Epithelial cell of esophagus (primary cell): ENCODE measurements around the gene POTEC.
"Not testable (repeated sequence)": the region's sequence is repeated elsewhere in the genome, so short reads cannot be mapped to it uniquely, and the experiment has no call there.

Experiments
- DNase-seq: peaks from one replicate; pipeline ENCODE4 v3.0.0; 2010; ENCODE audit warnings: low read depth
- H3K4me3 ChIP-seq: 2 replicates; pipeline ENCODE4 v1.5.1; 2011; ENCODE audit warnings: mild to moderate bottlenecking, low read length, control low read depth
- TF ChIP-seq, protein P1 (sequence below): IDR thresholded peaks from 2 replicates; pipeline ENCODE4 v1.5.1; 2011; ENCODE audit warnings: low read depth, mild to moderate bottlenecking, low read length, control low read depth, inconsistent platforms; ENCODE audit not compliant: insufficient read depth; ENCODE audit errors: missing control alignments

The POTEC gene

GRCh38 chr18:14543446-14543964, at the start of gene POTEC:
Gene POTEC, minus strand, starts transcription at chr18:14543600. Its CDS starts 454 bp downstream, at chr18:14543146.
- not testable (repeated sequence) for H3K4me3 ChIP-seq, DNase-seq

DNA sequence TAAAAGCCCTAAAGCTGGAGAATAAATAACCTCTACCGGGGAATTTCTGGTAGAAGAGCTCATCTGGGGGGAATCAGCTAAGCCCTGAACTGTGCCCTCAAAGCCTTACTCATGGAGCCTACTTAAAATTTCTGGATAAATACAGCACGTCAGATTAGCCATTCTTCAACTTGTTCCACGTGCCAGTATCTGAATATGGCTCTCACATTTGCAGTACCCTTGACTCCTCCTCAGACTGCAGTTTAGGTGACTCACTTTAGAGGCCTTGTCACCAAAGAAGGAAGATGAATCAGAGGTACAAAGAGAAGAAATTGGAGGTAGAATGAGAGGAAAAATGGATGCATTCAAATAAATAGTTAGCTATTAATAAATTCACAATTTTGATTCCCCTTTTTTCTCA, 34.6 kb upstream of the POTEC start:
- DNase-seq = no peak

DNA sequence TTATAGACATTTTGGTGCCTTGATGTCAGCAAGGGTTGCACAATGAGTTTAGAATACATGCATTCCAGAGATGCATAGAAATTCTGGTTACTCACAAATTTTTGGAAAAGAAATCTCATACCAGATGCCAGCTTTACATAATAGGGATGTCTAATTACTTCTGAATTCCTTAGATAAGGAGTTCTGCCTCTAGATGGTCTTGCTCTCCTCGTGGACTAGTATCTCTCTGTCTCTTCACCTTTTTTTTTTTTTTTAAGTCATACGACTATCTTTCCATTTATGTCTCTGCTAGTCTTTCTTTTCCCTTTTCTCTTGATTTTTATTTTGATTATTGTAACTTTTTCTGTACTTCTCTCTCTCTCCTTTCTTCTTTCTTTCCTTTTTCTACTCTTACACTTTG, 16.1 kb upstream of the POTEC start:
- not testable (repeated sequence) for DNase-seq, H3K4me3 ChIP-seq

More for the DNA sequence above, 34.6 kb upstream of the POTEC start:
- no peak overlapping the region for H3K4me3 ChIP-seq
- TF ChIP-seq, protein P1, sequence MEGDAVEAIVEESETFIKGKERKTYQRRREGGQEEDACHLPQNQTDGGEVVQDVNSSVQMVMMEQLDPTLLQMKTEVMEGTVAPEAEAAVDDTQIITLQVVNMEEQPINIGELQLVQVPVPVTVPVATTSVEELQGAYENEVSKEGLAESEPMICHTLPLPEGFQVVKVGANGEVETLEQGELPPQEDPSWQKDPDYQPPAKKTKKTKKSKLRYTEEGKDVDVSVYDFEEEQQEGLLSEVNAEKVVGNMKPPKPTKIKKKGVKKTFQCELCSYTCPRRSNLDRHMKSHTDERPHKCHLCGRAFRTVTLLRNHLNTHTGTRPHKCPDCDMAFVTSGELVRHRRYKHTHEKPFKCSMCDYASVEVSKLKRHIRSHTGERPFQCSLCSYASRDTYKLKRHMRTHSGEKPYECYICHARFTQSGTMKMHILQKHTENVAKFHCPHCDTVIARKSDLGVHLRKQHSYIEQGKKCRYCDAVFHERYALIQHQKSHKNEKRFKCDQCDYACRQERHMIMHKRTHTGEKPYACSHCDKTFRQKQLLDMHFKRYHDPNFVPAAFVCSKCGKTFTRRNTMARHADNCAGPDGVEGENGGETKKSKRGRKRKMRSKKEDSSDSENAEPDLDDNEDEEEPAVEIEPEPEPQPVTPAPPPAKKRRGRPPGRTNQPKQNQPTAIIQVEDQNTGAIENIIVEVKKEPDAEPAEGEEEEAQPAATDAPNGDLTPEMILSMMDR = no peak

DNA sequence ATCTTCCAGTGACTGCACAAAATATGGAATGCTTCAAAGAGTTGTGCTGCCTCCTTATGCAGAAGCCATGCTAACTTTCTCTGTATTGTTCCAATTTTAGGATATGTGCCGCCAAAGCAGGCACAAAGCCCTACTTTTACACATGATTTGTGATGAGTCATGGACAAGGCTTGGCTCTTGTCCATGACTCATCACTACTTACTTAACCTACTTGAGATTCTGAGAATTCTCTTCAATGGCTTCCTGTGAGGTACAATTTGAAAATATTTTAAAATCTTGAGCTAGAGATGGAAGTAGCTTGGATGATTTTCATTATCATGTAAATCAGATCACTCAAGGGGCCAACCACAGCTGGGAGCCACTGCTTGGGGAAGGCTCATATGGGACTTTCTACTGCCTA, 11.7 kb downstream of the POTEC start:
- DNase-seq = peak; percentile 4

DNA sequence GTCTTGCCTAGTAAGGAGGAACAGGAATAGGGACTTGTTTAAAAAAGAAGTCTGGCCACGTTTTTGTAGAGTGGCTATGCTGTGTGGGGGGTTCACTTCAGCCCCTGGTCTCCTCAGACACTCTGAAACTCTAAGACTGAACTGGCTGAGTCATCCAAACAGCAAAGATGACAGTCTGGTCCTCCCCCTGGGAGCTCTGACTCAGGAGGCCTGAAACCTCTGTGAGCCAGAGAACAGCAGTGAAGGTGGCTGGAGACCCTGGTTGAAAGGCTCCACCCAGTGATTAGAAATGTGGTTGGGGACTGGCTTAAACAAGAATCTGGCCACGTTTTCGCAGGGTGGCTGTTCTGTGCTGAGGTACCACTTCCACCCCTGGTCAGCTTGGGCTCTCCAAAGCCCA, 32.7 kb downstream of the POTEC start:
- peak; percentile 1 for DNase-seq
- H3K4me3 ChIP-seq = not testable (repeated sequence)

More for the DNA sequence above, 11.7 kb downstream of the POTEC start:
- not testable (repeated sequence) for H3K4me3 ChIP-seq

DNA sequence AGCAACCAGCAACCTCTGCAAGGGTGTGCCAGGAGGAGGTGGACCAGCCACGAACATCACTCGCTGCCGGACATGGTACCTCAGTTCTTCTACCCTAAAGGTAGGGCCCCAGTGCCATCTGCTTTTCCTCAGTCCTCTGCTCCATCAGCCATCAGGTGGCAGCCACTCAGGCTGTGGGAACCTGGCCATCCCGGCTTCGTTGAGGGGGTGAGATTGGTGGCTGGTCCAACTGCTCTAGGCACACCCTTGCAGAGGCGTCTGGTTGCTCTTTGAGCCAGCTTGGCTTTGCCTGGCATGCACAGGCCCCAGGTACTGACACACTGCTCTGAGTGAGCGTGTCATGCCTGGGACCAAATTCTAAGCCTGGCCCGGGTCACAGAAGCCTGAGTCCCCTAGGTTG, 39.7 kb downstream of the POTEC start:
- DNase-seq, H3K4me3 ChIP-seq: not testable (repeated sequence)

DNA sequence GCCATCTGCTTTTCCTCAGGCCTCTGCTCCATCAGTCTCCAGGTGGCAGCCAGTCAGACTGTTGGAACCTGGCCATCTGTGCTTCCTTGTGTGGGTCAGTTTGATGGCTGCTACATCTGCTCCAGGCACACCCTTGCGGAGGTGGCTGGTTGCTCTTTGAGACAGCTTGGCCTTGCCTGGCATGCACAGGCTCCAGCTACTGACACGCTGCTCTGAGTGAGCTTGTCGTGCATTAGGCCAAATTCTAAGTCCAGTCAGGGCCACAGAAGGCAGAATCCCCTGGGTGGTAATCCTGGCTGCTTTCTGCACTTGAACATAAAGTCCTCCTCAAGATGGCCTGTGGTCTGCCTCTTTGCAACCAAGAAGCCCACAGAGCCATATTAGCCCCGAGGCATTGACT, 41.5 kb downstream of the POTEC start:
- not testable (repeated sequence) for H3K4me3 ChIP-seq, DNase-seq

DNA sequence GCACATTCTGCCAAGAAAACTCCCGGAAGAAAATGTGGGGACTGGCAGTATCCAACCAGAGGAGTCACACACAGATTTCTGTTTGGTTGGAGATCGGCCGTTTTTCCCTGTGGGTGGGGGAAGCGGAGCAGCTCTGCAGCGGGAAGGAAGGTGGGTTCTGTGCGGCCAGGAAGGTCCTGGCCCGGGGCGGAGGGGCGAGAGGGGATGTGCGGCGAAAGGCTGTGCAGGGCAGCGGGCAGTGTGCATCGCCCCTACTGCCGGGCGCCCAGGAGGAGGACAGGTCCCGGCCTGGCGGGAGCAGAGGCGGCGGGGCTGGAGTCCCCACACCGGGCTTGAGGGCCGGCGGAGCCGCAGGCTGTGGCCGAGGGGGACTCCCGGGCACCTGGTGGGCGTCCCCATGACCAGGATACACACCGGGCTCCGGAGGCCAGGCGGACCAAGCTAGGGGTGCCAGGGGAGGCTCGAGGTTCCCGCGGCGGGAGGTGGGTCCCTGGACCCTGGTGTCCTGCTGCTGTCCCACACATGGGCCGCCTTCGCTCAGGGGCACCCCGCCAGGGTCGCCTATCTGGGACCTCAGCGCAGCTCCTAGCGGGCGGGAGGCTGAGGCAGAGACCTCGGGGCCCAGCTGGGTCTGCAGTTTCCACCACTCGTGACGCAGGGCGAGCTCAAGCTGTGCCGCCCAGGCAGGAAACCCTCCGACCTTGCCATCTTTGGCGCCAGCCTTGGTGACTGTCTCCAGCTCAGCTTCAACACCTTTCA, 54.0 kb downstream of the POTEC start:
- not testable (repeated sequence) for DNase-seq

GRCh38 chr18:14488789-14489188, 54.6 kb downstream of the POTEC start:
- H3K4me3 ChIP-seq, DNase-seq: not testable (repeated sequence)

More for the DNA sequence above, 54.0 kb downstream of the POTEC start:
- not testable (repeated sequence) for H3K4me3 ChIP-seq

DNA sequence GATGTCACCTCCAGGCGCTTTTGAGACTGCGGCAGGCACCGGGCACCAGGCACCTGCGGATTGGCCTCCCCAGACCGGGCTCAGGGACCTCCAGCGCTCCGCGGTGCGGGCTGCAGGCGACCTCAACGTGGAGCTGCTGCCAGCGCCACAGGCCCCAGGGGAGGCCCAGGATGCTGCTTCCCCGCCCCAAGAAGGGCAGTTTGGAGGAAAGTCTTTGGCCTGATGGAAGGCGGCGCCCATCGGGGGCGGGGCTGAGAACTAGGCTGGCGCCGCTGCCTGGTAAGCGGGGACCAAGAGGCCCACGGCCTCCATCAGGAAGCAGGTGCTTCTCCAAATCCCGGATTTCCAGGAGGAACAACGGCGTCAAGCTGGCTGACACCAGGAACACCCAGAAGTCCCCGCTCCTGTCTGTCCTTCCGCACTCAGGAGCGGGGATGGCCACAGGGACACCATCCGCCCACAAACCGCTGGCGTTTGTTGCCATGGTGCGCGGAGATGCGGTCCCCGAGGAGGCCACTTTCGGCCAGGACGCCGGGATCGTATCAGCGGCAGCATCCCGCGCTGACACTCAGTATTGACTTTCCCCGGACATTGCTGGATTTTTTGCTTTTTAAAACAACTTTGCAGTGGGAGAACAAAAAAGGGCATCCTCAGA, 56.3 kb downstream of the POTEC start:
- not testable (repeated sequence) for DNase-seq

GRCh38 chr18:14479076-14479475, 64.3 kb downstream of the POTEC start:
- not testable (repeated sequence) for H3K4me3 ChIP-seq, DNase-seq

More for the DNA sequence above, 56.3 kb downstream of the POTEC start:
- H3K4me3 ChIP-seq = not testable (repeated sequence)

GRCh38 chr18:14475520-14475919, 67.9 kb downstream of the POTEC start:
- not testable (repeated sequence) for DNase-seq, H3K4me3 ChIP-seq

- H3K4me3 ChIP-seq, DNase-seq: not testable (repeated sequence)
These were observed 68.6 kb downstream of the POTEC start for GRCh38 chr18:14474752-14475151.

GRCh38 chr18:14474007-14474720, 69.2 kb downstream of the POTEC start:
- H3K4me3 ChIP-seq, DNase-seq: not testable (repeated sequence)

DNA sequence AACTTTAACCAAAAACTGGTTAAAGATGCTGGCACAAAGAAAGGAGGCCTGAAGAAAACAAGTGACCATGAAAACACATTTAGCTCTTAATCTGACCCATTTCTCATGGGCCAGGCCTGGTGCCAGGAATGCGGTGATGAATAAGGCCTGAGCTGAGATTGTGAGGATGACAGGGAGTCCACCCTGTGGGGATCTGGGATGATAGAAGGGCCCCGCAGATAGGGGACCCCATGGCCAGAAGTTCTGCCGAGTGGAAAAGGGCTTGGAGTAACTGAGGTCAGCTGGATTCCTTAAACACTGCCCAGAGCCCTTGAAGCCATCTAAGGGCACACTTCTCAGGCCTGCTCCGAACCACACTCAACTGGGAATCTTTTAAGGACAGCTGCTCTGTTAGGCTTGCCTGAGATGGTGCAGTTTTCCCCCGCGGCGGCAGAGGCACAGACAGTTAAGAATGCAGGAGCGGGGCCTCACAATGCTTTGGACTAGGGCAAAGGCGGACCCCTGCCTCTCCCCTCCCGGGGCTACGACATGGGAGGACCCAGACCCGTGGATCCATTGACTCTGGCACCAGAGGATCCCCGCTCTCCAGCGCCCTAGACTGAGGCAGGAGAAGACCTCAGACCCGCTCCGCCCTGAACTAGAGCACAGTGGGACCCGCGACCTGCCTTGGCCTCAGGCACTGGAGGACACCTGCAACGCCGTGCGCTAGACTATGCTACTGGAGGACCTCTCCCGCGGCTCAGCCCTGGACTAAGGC, 70.0 kb downstream of the POTEC start:
- H3K4me3 ChIP-seq, DNase-seq: not testable (repeated sequence)

GRCh38 chr18:14471286-14471685, 72.1 kb downstream of the POTEC start:
- not testable (repeated sequence) for H3K4me3 ChIP-seq, DNase-seq

DNA sequence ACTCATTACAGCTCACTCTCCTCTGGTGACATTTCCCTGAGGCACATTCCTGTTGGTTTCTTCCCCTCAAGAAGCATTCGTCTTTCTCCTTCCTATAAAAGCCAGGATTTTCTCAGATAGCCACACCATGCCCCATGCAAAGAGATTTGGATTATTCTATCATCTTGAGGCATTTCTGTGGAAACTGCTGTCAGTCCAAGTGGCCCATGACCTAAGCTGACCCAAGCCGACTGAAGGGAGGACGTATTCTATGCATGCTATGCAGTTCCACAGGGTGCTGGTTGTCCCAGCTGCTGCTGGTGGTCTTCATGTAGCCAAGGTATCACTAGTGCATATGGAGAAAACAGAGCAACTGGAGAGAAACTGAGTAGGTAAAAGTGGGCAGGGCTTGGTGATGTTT, 73.0 kb downstream of the POTEC start:
- DNase-seq, H3K4me3 ChIP-seq: not testable (repeated sequence)

- peak; percentile 34 for DNase-seq
- H3K4me3 ChIP-seq = not testable (repeated sequence)
These were observed 73.4 kb downstream of the POTEC start for GRCh38 chr18:14470046-14470445.
